HCT116 (cell line): ENCODE results near the gene FCN3. TPM values are rescaled to one million over a fixed set of nuclear protein-coding genes. Genes with fewer than 3 reads are reported as not detected.
A peak's percentile ranks its signal among the peaks of the same experiment; 100 is the strongest.

ENCODE experiments used
- ATAC-seq: fragments of 200-7000 bp; cut with Tn5 transposase; 2 replicates; pipeline ENCODE4 v1.9.1; 2020; ENCODE audit warnings: mild to moderate bottlenecking, moderate library complexity
- BruUV-seq: library from RNA; stranded (reverse); fragments of 400-500 nt; replicated peaks from 2 replicates; lab custom pipeline; 2021; lab: Mats Ljungman, UMichigan
- CTCF ChIA-PET: fragments of 300-600 bp; sonication (Branson Sonifier 250); formaldehyde crosslinking; loops from one replicate; lab custom pipeline; 2021; ENCODE audit warnings: antibody characterized with exemption; lab: Charles Lee
- POLR2A ChIA-PET: fragments of 300-600, 350-600 bp; sonication (Branson Sonifier 250); formaldehyde crosslinking; loops from one replicate; lab custom pipeline; 2021; ENCODE audit warnings: antibody characterized with exemption; lab: Charles Lee
- RAD21 ChIA-PET, 2 experiments: fragments of 300-600 bp; sonication (Branson Sonifier 250); formaldehyde crosslinking; loops; one replicate each; lab custom pipeline; 2023; ENCODE audit warnings: low total read pairs in 2 of 2; ENCODE audit not compliant: uncharacterized antibody in 2 of 2, unreplicated experiment in 2 of 2, low non-redundant PET in 1 of 2; lab: Charles Lee
- DNase-seq: peaks from one replicate; pipeline ENCODE4 v3.0.0-alpha.2; 2010; ENCODE audit warnings: low read depth, low spot score
- H2AFZ ChIP-seq: fragments of 200-600 bp; shearing (Covaris generic), sonication (generic); 2 replicates; pipeline ENCODE4 v1.6.1; 2017; ENCODE audit warnings: low read depth, mixed run types, mixed read lengths, antibody characterized with exemption, low read length; ENCODE audit not compliant: poor library complexity, severe bottlenecking
- H3K27ac ChIP-seq: 2 replicates; pipeline ENCODE4 v1.5.1; 2012; ENCODE audit warnings: low read depth, low read length
- H3K27me3 ChIP-seq: fragments of 200-600 bp; sonication (generic); 2 replicates; pipeline ENCODE4 v1.6.1; 2016; ENCODE audit warnings: mixed run types, low read length, mixed read lengths; ENCODE audit not compliant: insufficient read depth
- H3K36me3 ChIP-seq, 2 experiments: fragments of 200-500 bp in 1 of 2; fragments of 200-600 bp in 1 of 2; sonication (Bioruptor generic) in 1 of 2; sonication (generic) in 1 of 2; 2 replicates each; pipeline versions ENCODE4 v1.5.1 to v1.6.1; 2014 to 2016; ENCODE audit warnings: low read length in 2 of 2, inconsistent platforms in 1 of 2, mixed read lengths in 1 of 2, mixed run types in 1 of 2; ENCODE audit not compliant: insufficient read depth in 2 of 2, control insufficient read depth in 1 of 2
- H3K4me1 ChIP-seq, 2 experiments: fragments of 200-600 bp in 1 of 2; sonication (generic) in 1 of 2; 2 replicates each; pipeline versions ENCODE4 v1.5.1 to v1.6.1; 2012 to 2017; ENCODE audit warnings: low read length in 2 of 2, inconsistent platforms in 1 of 2, mild to moderate bottlenecking in 1 of 2, mixed read lengths in 1 of 2, mixed run types in 1 of 2, moderate library complexity in 1 of 2; ENCODE audit not compliant: insufficient read depth in 2 of 2, control insufficient read depth in 1 of 2
- H3K4me2 ChIP-seq: fragments of 200-600 bp; sonication (generic); 2 replicates; pipeline ENCODE4 v1.6.1; 2017; ENCODE audit warnings: mixed run types, low read length, mixed read lengths
- H3K4me3 ChIP-seq, 2 experiments: fragments of 200-600 bp in 1 of 2; sonication (generic) in 1 of 2; replicated peaks in 1 of 2; 2 replicates each; pipeline ENCODE4 v1.5.1; 2011 to 2016; ENCODE audit warnings: low read length in 2 of 2, control low read depth in 1 of 2, low read depth in 1 of 2, mild to moderate bottlenecking in 1 of 2, mixed read lengths in 1 of 2, mixed run types in 1 of 2
- H3K79me2 ChIP-seq: fragments of 200-600 bp; sonication (generic); 2 replicates; pipeline ENCODE4 v1.6.1; 2017; ENCODE audit warnings: mild to moderate bottlenecking, mixed run types, low read length, moderate library complexity, mixed read lengths; ENCODE audit not compliant: insufficient read depth
- H3K9ac ChIP-seq: fragments of 200-600 bp; sonication (generic); 2 replicates; pipeline ENCODE4 v1.6.1; 2016; ENCODE audit warnings: low read length, mixed read lengths
- H3K9me2 ChIP-seq: fragments of 200-600 bp; sonication (generic), shearing (Covaris generic); 2 replicates; pipeline ENCODE4 v1.6.1; 2017; ENCODE audit warnings: mixed run types, mild to moderate bottlenecking, moderate library complexity; ENCODE audit not compliant: insufficient read depth
- H3K9me3 ChIP-seq, 2 experiments: fragments of 200-500 bp in 1 of 2; fragments of 200-600 bp in 1 of 2; sonication (Bioruptor generic) in 1 of 2; sonication (generic) in 1 of 2; 2 replicates each; pipeline ENCODE4 v1.6.1; 2014 to 2017; ENCODE audit warnings: low read length in 2 of 2, mixed read lengths in 2 of 2, inconsistent platforms in 1 of 2, low read depth in 1 of 2, mild to moderate bottlenecking in 1 of 2, mixed run types in 1 of 2, moderate library complexity in 1 of 2; ENCODE audit not compliant: control insufficient read depth in 1 of 2, insufficient read depth in 1 of 2
- H4K20me1 ChIP-seq: fragments of 200-600 bp; sonication (generic), shearing (Covaris generic); 2 replicates; pipeline ENCODE4 v1.6.1; 2017; ENCODE audit warnings: mixed run types, mild to moderate bottlenecking, moderate library complexity; ENCODE audit not compliant: insufficient read depth
- CEBPB ChIP-seq: IDR thresholded peaks from 2 replicates; pipeline ENCODE4 v1.6.1; 2012; ENCODE audit warnings: low read depth
- EZH2 ChIP-seq: fragments of 200-600 bp; sonication (generic); IDR thresholded peaks from 2 replicates; pipeline ENCODE4 v1.6.1; 2017; ENCODE audit warnings: antibody characterized with exemption, mixed run types
- FOSL1 ChIP-seq: IDR thresholded peaks from 2 replicates; pipeline ENCODE4 v1.6.1; 2012; ENCODE audit warnings: low read depth
- JUND ChIP-seq: IDR thresholded peaks from 2 replicates; pipeline ENCODE4 v1.6.1; 2012
- POLR2AphosphoS5 ChIP-seq: IDR thresholded peaks from 2 replicates; pipeline ENCODE4 v1.6.1; 2011; ENCODE audit warnings: mild to moderate bottlenecking, low read depth, low read length, moderate library complexity
- RAD21 ChIP-seq: IDR thresholded peaks from 2 replicates; pipeline ENCODE4 v1.6.1; 2012; ENCODE audit warnings: low read depth, mild to moderate bottlenecking
- SIN3A ChIP-seq: IDR thresholded peaks from 2 replicates; pipeline ENCODE4 v1.6.1; 2012; ENCODE audit warnings: low read depth
- TCF7L2 ChIP-seq: IDR thresholded peaks from 2 replicates; pipeline ENCODE4 v1.7.0; 2011; ENCODE audit warnings: borderline replicate concordance, inconsistent platforms; ENCODE audit not compliant: insufficient read depth, insufficient read length; ENCODE audit errors: extremely low read depth
- intact Hi-C: fragments of 100-400 bp; cut with micrococcal nuclease; formaldehyde crosslinking; loops from 2 replicates; pipeline ENCODE4 v1.10.0; 2022
- total RNA-seq: library from RNA; stranded (reverse); gene quantifications from one replicate; pipeline ENCODE4 v1.2.1, GENCODE V29; 2021; ENCODE audit not compliant: unreplicated experiment
- TF ChIP-seq, protein P1 (sequence below), 3 experiments: fragments of 200-600 bp in 1 of 3; sonication (generic) in 1 of 3; IDR thresholded peaks in 2 of 3; conservative IDR thresholded peaks in 1 of 3; 2 replicates each; pipeline ENCODE4 v1.5.1; 2012 to 2017; ENCODE audit warnings: low read depth in 2 of 3, low read length in 2 of 3, antibody characterized with exemption in 1 of 3, borderline replicate concordance in 1 of 3, control low read depth in 1 of 3, mild to moderate bottlenecking in 1 of 3, mixed read lengths in 1 of 3, mixed run types in 1 of 3, moderate library complexity in 1 of 3; ENCODE audit not compliant: insufficient read depth in 1 of 3
- TF ChIP-seq, protein P2 (sequence below): IDR thresholded peaks from 2 replicates; pipeline ENCODE4 v1.6.1; 2012

The FCN3 gene
- total RNA-seq, 1 experiment from 2014 or later, result 1.2 TPM

DNA sequence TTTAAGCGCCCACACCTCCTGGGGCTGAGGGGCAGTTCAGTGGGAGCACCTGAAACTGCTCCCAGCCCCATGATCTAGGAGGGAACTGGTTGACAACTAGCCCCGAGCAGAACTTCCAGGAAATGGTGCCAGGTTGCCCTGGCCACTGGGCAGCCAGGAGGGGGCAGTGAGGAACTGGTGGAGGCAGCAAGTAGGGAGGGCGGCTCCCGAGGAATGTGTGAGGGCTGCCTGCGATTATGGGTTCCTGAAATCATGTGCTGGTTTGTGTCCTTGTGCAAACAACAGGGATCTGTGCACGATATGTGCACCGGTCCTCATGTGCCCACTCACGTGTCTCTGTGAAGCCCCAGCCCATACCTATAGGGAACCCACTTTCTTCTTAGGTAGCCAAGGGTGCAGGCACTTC, 27.7 kb upstream of the FCN3 start:
- H3K27me3 ChIP-seq, result no peaks in the 10 kb centered on the region
- no TSS peak for BruUV-seq
- RAD21 ChIA-PET, result interaction anchor here in 1 of 2 experiments (0.6 kb wide), 1 partner anchor 98 kb away, joined by 3 read pairs; no protein-coding TSS in a partner anchor
- POLR2A ChIA-PET, result no interaction called here
- CTCF ChIA-PET, result interaction anchor here (1.0 to 1.4 kb wide), 2 partner anchors 17 to 155 kb away, joined by 3 read pairs; no protein-coding TSS in a partner anchor
- H3K79me2 ChIP-seq, result no peaks in the 10 kb centered on the region
- TF ChIP-seq RAD21, result peak; percentile 63
- TF ChIP-seq, protein P1, sequence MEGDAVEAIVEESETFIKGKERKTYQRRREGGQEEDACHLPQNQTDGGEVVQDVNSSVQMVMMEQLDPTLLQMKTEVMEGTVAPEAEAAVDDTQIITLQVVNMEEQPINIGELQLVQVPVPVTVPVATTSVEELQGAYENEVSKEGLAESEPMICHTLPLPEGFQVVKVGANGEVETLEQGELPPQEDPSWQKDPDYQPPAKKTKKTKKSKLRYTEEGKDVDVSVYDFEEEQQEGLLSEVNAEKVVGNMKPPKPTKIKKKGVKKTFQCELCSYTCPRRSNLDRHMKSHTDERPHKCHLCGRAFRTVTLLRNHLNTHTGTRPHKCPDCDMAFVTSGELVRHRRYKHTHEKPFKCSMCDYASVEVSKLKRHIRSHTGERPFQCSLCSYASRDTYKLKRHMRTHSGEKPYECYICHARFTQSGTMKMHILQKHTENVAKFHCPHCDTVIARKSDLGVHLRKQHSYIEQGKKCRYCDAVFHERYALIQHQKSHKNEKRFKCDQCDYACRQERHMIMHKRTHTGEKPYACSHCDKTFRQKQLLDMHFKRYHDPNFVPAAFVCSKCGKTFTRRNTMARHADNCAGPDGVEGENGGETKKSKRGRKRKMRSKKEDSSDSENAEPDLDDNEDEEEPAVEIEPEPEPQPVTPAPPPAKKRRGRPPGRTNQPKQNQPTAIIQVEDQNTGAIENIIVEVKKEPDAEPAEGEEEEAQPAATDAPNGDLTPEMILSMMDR (IDR thresholded peaks at IDR 0.05 in 2 of 3, conservative IDR thresholded peaks at IDR 0.05 in 1 of 3; ENCODE audit: borderline replicate concordance in 1 of 3, insufficient read depth in 1 of 3, low read depth in 2 of 3, low read length in 2 of 3), result peak; percentile 40 to 54 (median 43); a peak in 4 of 6 replicates
- TF ChIP-seq TCF7L2, result no peak
- TF ChIP-seq, all 23 proteins: peak for 2
- Histone ChIP-seq H3K9ac (no peak overlapping the region), H3K4me2 (no peak overlapping the region), H3K9me3 (no peaks in the 10 kb centered on the region), H2AFZ (no peak overlapping the region), H3K27ac (no peak overlapping the region), H3K4me3 (no peak overlapping the region), H3K4me1 (peaks cover 0 to 10% of the 10 kb centered on the region in 2 experiments; a peak in 2 of 4 replicates), H3K36me3 (no peaks in the 10 kb centered on the region; a peak in 1 of 4 replicates), H4K20me1 (no peaks in the 10 kb centered on the region), H3K9me2 (no peaks in the 10 kb centered on the region)
- ATAC-seq, result peak; percentile 71
- intact Hi-C loops, result no loop called here
- DNase-seq, result no peak

DNA sequence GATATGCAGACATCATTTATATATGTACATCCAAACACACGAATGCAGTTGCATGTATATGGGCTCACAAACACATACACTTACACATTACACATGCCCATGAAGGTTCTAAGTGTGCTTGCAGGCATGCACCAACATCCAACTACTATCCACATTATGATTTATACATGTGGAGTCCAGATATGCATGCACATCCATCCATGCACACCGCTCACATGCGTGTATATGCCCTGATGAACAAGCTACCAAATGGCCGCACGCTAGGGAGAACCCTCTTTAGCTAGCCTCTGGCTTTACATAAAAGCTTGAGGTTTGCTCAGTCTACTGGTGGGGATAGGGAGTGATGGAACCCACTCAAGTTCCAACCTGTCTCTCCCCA, 26.3 kb upstream of the FCN3 start:
- H3K9ac ChIP-seq, result no peak overlapping the region
- POLR2A ChIA-PET, result no interaction called here
- no peak overlapping the region for H3K4me3 ChIP-seq
- no peak for ATAC-seq
- TF ChIP-seq SIN3A, result no peak
- TF ChIP-seq JUND, result no peak
- no peak for TF ChIP-seq TCF7L2
- no peak for TF ChIP-seq EZH2
- no peak for TF ChIP-seq FOSL1
- peak; percentile 57 for TF ChIP-seq POLR2AphosphoS5
- TF ChIP-seq, protein P2, sequence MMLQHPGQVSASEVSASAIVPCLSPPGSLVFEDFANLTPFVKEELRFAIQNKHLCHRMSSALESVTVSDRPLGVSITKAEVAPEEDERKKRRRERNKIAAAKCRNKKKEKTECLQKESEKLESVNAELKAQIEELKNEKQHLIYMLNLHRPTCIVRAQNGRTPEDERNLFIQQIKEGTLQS, result no peak
- TF ChIP-seq CEBPB, result no peak
- TF ChIP-seq, all 23 proteins: peak for 1
- Histone ChIP-seq H4K20me1 (no peaks in the 10 kb centered on the region), H3K9me3 (no peaks in the 10 kb centered on the region), H3K4me2 (no peak overlapping the region), H3K36me3 (no peaks in the 10 kb centered on the region; a peak in 1 of 4 replicates), H3K4me1 (peaks cover 0 to 10% of the 10 kb centered on the region in 2 experiments; a peak in 2 of 4 replicates), H2AFZ (no peak overlapping the region), H3K79me2 (no peaks in the 10 kb centered on the region), H3K27me3 (no peaks in the 10 kb centered on the region), H3K27ac (no peak overlapping the region), H3K9me2 (no peaks in the 10 kb centered on the region)
- ChIA-PET CTCF (interaction anchor here (1.1 kb wide), 1 partner anchor 15 kb away, joined by 3 read pairs; no protein-coding TSS in a partner anchor), RAD21 (no interaction called here)
- intact Hi-C loops, result no loop called here
- BruUV-seq, result no TSS peak
- DNase-seq, result no peak
